ENCODE data around the gene FAM222A. TPM values are rescaled to one million over a fixed set of nuclear protein-coding genes. Genes with fewer than 3 reads are reported as not detected.

Gene FAM222A
- total RNA-seq, 1 experiment from 2014 or later = 1.6 TPM

DNA sequence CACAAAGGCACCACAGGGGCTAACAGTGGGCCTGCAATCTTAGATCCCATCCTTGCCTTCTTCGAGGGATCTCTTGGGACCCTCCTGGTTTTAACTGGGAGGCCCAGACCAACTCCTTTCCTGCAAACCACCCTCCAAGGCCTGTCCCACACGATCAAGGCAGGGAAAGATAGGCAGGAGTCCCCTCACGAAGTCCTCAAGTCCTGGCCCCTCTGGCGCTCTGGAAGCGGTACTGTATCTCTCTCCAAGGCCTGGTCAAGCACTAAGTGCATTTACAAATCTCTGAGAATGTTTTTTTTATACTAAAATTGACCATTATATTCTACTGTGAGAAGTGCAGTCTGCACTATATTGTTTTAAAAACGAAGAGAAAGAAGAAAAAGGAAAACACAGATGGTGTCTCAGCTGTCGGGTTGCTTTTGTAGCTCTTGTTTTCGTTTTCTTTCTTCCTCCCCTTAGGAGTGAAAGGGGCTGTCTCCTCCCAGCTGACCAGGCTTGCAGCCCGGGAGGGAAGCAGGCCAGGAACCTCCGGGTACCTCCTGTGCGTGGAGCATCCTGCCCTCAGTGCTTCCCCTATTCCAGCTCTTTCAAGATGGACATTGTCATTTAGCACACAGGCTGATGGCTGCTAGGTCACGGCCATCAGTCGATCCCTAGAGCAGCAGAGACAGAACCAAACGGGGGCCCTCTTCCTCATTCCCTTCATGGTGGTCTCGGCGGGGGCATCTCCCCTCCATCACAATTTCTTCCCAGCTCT lies 56.7 kb downstream of the FAM222A start (continued):
- TF ChIP-seq, protein P1, sequence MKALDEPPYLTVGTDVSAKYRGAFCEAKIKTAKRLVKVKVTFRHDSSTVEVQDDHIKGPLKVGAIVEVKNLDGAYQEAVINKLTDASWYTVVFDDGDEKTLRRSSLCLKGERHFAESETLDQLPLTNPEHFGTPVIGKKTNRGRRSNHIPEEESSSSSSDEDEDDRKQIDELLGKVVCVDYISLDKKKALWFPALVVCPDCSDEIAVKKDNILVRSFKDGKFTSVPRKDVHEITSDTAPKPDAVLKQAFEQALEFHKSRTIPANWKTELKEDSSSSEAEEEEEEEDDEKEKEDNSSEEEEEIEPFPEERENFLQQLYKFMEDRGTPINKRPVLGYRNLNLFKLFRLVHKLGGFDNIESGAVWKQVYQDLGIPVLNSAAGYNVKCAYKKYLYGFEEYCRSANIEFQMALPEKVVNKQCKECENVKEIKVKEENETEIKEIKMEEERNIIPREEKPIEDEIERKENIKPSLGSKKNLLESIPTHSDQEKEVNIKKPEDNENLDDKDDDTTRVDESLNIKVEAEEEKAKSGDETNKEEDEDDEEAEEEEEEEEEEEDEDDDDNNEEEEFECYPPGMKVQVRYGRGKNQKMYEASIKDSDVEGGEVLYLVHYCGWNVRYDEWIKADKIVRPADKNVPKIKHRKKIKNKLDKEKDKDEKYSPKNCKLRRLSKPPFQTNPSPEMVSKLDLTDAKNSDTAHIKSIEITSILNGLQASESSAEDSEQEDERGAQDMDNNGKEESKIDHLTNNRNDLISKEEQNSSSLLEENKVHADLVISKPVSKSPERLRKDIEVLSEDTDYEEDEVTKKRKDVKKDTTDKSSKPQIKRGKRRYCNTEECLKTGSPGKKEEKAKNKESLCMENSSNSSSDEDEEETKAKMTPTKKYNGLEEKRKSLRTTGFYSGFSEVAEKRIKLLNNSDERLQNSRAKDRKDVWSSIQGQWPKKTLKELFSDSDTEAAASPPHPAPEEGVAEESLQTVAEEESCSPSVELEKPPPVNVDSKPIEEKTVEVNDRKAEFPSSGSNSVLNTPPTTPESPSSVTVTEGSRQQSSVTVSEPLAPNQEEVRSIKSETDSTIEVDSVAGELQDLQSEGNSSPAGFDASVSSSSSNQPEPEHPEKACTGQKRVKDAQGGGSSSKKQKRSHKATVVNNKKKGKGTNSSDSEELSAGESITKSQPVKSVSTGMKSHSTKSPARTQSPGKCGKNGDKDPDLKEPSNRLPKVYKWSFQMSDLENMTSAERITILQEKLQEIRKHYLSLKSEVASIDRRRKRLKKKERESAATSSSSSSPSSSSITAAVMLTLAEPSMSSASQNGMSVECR (CRISPR knock-in tag; IDR thresholded peaks at IDR 0.05; ENCODE audit: borderline replicate concordance) = no peak
- TF ChIP-seq, protein P2, sequence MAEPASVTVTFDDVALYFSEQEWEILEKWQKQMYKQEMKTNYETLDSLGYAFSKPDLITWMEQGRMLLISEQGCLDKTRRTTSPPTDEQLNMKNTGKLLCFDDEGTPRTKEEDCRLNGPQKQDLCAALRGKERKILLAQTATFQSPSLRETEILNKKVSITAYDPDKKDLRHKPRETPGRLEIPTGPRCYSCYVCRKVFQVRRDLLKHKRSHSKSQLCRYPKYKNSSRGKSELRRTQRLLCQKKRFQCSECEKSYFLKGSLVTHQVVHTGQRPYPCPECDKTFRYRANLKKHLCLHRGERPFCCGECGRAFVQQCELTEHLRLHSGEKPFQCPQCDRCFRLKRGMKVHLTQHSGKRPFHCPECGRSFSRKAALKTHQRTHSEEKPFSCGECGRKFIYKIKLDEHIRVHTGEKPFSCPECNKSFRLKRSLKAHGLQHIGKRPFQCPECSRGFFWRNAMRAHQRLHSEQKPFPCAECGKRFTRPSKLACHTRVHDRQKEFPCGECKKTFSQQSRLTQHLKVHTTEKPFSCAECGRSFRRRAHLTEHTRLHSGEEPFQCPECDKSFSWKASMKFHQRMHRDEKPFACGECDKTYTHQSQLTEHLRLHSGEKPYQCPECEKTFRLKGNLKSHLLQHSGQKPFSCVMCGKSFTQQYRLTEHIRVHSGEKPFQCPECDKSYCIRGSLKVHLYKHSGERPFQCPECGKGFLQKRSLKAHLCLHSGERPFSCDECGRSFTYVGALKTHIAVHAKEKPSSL (CRISPR knock-in tag; conservative IDR thresholded peaks at IDR 0.05) = no peak
- no peak for TF ChIP-seq E2F4 (CRISPR knock-in tag; IDR thresholded peaks at IDR 0.05; ENCODE audit: borderline replicate concordance, low read depth)
- TF ChIP-seq FOXP4 (CRISPR knock-in tag; IDR thresholded peaks at IDR 0.05) = no peak
- TF ChIP-seq, protein P3, sequence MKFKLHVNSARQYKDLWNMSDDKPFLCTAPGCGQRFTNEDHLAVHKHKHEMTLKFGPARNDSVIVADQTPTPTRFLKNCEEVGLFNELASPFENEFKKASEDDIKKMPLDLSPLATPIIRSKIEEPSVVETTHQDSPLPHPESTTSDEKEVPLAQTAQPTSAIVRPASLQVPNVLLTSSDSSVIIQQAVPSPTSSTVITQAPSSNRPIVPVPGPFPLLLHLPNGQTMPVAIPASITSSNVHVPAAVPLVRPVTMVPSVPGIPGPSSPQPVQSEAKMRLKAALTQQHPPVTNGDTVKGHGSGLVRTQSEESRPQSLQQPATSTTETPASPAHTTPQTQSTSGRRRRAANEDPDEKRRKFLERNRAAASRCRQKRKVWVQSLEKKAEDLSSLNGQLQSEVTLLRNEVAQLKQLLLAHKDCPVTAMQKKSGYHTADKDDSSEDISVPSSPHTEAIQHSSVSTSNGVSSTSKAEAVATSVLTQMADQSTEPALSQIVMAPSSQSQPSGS (CRISPR knock-in tag; IDR thresholded peaks at IDR 0.05; ENCODE audit: borderline replicate concordance, low read depth) = no peak
- no peak for TF ChIP-seq FOXJ3 (CRISPR knock-in tag; IDR thresholded peaks at IDR 0.05; ENCODE audit: borderline replicate concordance)
- no peak for TF ChIP-seq NR3C1 (CRISPR knock-in tag; conservative IDR thresholded peaks at IDR 0.05; ENCODE audit: low read depth)
- no peak for TF ChIP-seq E2F5 (CRISPR knock-in tag; IDR thresholded peaks at IDR 0.05)
- no peak for TF ChIP-seq FOXK1 (CRISPR knock-in tag; IDR thresholded peaks at IDR 0.05)
- no peak for TF ChIP-seq TEAD4 (CRISPR knock-in tag; IDR thresholded peaks at IDR 0.05)
- TF ChIP-seq, protein P4, sequence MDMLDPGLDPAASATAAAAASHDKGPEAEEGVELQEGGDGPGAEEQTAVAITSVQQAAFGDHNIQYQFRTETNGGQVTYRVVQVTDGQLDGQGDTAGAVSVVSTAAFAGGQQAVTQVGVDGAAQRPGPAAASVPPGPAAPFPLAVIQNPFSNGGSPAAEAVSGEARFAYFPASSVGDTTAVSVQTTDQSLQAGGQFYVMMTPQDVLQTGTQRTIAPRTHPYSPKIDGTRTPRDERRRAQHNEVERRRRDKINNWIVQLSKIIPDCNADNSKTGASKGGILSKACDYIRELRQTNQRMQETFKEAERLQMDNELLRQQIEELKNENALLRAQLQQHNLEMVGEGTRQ (CRISPR knock-in tag; IDR thresholded peaks at IDR 0.05) = no peak

Measured in WTC11 (cell line).